Measurements from ENCODE around the gene GALNT13. TPM values are rescaled to one million over a fixed set of nuclear protein-coding genes. Genes with fewer than 3 reads are reported as not detected.

Gene GALNT13
- total RNA-seq, 1 donor = 1.7 TPM

DNA sequence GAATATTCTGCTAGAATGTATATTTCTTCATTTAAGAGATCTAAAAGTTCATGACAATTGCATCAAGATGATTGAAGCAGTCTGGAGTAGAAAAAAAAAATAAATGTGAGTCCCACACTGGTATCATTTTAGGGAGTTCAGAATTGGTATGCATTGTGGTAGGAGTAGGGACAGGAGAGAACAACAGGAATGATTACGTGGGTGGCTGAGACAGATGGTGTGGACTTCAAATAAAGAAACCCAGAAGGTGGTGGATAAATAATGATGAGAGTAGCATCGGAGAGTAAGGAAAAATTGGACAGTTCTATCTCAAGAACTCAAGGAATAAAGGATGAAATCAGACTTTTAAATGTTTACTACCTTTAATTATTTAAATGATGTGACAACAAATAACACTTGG lies 289.6 kb downstream of the GALNT13 start:
- DNase-seq (ENCODE audit: low read depth) = no peak
- no peak overlapping the region for H3K4me3 ChIP-seq (ENCODE audit: low read depth, low read length)
- TF ChIP-seq CTCF (IDR thresholded peaks at IDR 0.05; ENCODE audit: insufficient read depth, low read depth, low read length) = no peak

GRCh38 chr2:154170400-154170799 lies 298.7 kb downstream of the GALNT13 start:
- TF ChIP-seq CTCF (IDR thresholded peaks at IDR 0.05; ENCODE audit: insufficient read depth, low read depth, low read length) = no peak
- no peak overlapping the region for H3K4me3 ChIP-seq (ENCODE audit: low read depth, low read length)
- no peak for DNase-seq (ENCODE audit: low read depth)

DNA sequence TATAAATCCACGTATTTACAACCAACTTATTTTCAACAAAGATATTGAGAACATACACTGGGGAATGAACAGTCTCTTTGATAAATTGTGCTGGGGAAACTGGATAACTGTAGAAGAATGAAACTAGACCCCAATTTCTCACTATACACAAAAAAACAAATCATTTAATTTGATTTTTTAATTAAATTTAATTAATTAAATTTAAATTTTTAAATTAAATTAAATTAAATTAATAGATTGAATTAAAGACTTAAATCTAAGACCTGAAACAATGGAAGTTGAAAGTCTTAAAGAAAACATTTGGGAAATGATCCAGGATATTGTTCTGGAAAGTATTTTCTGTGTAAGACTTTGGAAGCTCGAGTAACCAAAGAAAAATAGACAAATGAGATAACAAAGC lies 301.4 kb downstream of the GALNT13 start:
- DNase-seq (ENCODE audit: low read depth) = no peak
- no peak overlapping the region for H3K4me3 ChIP-seq (ENCODE audit: low read depth, low read length)
- no peak for TF ChIP-seq CTCF (IDR thresholded peaks at IDR 0.05; ENCODE audit: insufficient read depth, low read depth, low read length)

GRCh38 chr2:154173919-154174318 lies 302.2 kb downstream of the GALNT13 start:
- no peak overlapping the region for H3K4me3 ChIP-seq (ENCODE audit: low read depth, low read length)
- TF ChIP-seq CTCF (IDR thresholded peaks at IDR 0.05; ENCODE audit: insufficient read depth, low read depth, low read length) = no peak
- DNase-seq (ENCODE audit: low read depth) = no peak

GRCh38 chr2:154182008-154182407 lies 310.3 kb downstream of the GALNT13 start:
- TF ChIP-seq CTCF (IDR thresholded peaks at IDR 0.05; ENCODE audit: insufficient read depth, low read depth, low read length) = no peak
- H3K4me3 ChIP-seq (ENCODE audit: low read depth, low read length) = no peak overlapping the region
- no peak for DNase-seq (ENCODE audit: low read depth)

DNA sequence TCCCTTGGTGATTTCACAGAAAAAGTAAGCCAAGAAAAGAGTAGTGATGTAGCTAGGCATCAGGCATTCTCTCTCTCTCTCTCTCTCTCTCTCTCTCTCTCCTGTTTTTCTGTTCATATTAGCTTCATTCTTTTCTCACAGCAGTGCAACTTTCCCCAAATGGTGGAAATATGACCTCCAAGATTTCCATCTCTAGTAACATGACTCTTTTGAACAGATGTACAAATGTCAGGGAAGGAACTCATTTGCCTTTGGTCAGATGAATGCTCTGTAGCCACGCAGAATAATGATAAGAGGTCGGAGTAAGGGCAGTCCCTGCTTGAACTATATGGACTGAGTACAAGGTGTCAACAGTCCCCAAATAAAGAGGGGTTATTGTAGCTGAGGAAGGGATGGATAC lies 316.2 kb downstream of the GALNT13 start:
- DNase-seq (ENCODE audit: low read depth) = no peak
- no peak for TF ChIP-seq CTCF (IDR thresholded peaks at IDR 0.05; ENCODE audit: insufficient read depth, low read depth, low read length)
- H3K4me3 ChIP-seq (ENCODE audit: low read depth, low read length) = no peak overlapping the region

- no peak for TF ChIP-seq CTCF (IDR thresholded peaks at IDR 0.05; ENCODE audit: insufficient read depth, low read depth, low read length)
- no peak overlapping the region for H3K4me3 ChIP-seq (ENCODE audit: low read depth, low read length)
- no peak for DNase-seq (ENCODE audit: low read depth)
Measured at GRCh38 chr2:154189953-154190352, 318.2 kb downstream of the GALNT13 start.
